Gastrocnemius medialis (tissue), 4 donors: ENCODE results near the gene ACKR2. TPM values are rescaled to one million over a fixed set of nuclear protein-coding genes. Genes with fewer than 3 reads are reported as not detected.
A peak's percentile ranks its signal among the peaks of the same experiment; 100 is the strongest.

Experiments used
- ATAC-seq, 2 donors: fragments of 150-250 bp; one replicate each; pipeline ENCODE4 v1.9.1; 2016
- DNase-seq, 2 donors: peaks; one replicate each; pipeline ENCODE4 v3.0.0-alpha.2; 2019
- H3K27ac ChIP-seq, 4 donors: fragments of 200-600 bp; sonication (generic); 1 replicate in 1 of 4; 2 replicates in 3 of 4; pipeline ENCODE4 v1.5.1; 2016 to 2018; ENCODE audit warnings: mild to moderate bottlenecking in 2 of 4, moderate library complexity in 1 of 4
- H3K27me3 ChIP-seq, 3 donors: fragments of 200-600 bp; sonication (generic) in 2 of 3; 1 replicate in 1 of 3; 2 replicates in 2 of 3; pipeline versions ENCODE4 v1.5.1 to v1.6.0; 2016 to 2019; ENCODE audit warnings: mild to moderate bottlenecking in 1 of 3, moderate library complexity in 1 of 3
- H3K36me3 ChIP-seq, 2 donors: fragments of 200-600 bp; sonication (generic) in 1 of 2; one replicate each; pipeline ENCODE4 v1.5.1; 2017 to 2018
- H3K4me1 ChIP-seq, 2 donors: fragments of 200-600 bp; sonication (generic) in 1 of 2; one replicate each; pipeline ENCODE4 v1.5.1; 2016 to 2017; ENCODE audit warnings: mild to moderate bottlenecking in 2 of 2
- H3K4me3 ChIP-seq, 4 donors: fragments of 200-600 bp; sonication (generic) in 3 of 4; 1 replicate in 1 of 4; 2 replicates in 3 of 4; pipeline ENCODE4 v1.5.1; 2016 to 2019; ENCODE audit warnings: mild to moderate bottlenecking in 2 of 4
- H3K9me3 ChIP-seq, 3 donors: fragments of 200-600 bp; sonication (generic) in 2 of 3; 1 replicate in 1 of 3; 2 replicates in 2 of 3; pipeline ENCODE4 v1.5.1; 2016 to 2019
- POLR2A ChIP-seq, 2 donors: fragments of 450-650 bp; IDR thresholded peaks; one replicate each; pipeline ENCODE4 v1.6.1; 2017; ENCODE audit warnings: antibody characterized with exemption in 2 of 2, mild to moderate bottlenecking in 2 of 2, moderate library complexity in 2 of 2
- in situ Hi-C, 4 donors: fragments of 200-750 bp; cut with MboI; loops; one replicate each; pipeline versions ENCODE4 v1.15.0 to v1.8.0; 2017; ENCODE audit warnings: low sequenced_read_pairs in 4 of 4
- intact Hi-C: fragments of 100-400 bp; cut with DNase I; formaldehyde crosslinking; loops from one replicate; pipeline ENCODE4 v1.15.1; 2023; ENCODE audit warnings: low total_unique reads
- total RNA-seq, 4 donors: library from RNA; depleted of rRNA; stranded (reverse); fragments of >200 nt; gene quantifications; one replicate each; pipeline versions ENCODE4 v1.1.0 to v1.2.3, GENCODE V29; 2016
- TF ChIP-seq, protein P1 (sequence below), 5 experiments: fragments of 450-650 bp in 3 of 5; fragments of 200-600 bp in 2 of 5; sonication (generic) in 2 of 5; IDR thresholded peaks in 4 of 5; conservative IDR thresholded peaks in 1 of 5; 1 replicate in 4 of 5; 2 replicates in 1 of 5; pipeline ENCODE4 v1.5.1; 2016 to 2019; ENCODE audit warnings: antibody characterized with exemption in 5 of 5, mild to moderate bottlenecking in 3 of 5, moderate library complexity in 3 of 5

ACKR2 gene
- total RNA-seq, 4 donors from 2014 or later = 0.23 to 1.1 (median 0.51) TPM; not detected in 1

- ATAC-seq (no peak), DNase-seq (no peak)
- peaks cover 0 to 11% of the 10 kb centered on the region in 2 donors for H3K4me1 ChIP-seq
Measured at GRCh38 chr3:42764561-42765295, 44.5 kb upstream of the ACKR2 start.

DNA sequence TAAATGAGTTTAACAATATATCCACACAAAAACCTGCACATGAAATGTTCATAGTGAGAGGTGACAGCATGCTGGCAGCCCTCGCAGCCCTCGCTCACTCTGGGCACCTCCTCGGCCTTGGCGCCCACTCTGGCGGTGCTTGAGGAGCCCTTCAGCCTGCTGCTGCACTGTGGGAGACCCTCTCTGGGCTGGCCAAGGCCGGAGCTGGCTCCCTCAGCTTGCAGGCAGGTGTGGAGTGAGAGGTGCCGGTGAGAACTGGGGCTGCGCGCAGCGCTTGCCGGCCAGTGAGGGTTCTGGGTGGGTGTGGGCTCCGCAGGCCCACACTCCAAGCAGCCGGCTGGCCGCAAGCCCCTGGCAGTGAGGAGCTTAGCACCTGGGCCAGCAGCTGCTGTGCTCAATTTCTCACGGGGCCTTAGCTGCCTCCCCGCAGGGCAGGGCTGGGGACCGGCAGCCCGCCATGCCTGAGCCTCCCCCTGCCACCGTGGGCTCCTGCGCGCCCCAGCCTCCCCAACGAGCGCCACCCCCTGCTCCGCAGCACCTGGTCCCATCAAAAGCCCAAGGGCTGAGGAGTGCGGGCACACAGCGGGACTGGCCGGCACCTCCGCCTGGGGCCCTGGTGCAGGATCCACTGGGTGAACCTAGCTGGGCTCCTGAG lies 39.6 kb upstream of the ACKR2 start:
- Histone ChIP-seq H3K9me3 (no peaks in the 10 kb centered on the region), H3K27ac (no peak overlapping the region), H3K36me3 (no peaks in the 10 kb centered on the region), H3K4me1 (peaks cover 5% of the 10 kb centered on the region in 2 donors), H3K27me3 (no peaks in the 10 kb centered on the region), H3K4me3 (no peak overlapping the region)
- in situ Hi-C loops (no loop called here), intact Hi-C loops (no loop called here)
- TF ChIP-seq, protein P1, sequence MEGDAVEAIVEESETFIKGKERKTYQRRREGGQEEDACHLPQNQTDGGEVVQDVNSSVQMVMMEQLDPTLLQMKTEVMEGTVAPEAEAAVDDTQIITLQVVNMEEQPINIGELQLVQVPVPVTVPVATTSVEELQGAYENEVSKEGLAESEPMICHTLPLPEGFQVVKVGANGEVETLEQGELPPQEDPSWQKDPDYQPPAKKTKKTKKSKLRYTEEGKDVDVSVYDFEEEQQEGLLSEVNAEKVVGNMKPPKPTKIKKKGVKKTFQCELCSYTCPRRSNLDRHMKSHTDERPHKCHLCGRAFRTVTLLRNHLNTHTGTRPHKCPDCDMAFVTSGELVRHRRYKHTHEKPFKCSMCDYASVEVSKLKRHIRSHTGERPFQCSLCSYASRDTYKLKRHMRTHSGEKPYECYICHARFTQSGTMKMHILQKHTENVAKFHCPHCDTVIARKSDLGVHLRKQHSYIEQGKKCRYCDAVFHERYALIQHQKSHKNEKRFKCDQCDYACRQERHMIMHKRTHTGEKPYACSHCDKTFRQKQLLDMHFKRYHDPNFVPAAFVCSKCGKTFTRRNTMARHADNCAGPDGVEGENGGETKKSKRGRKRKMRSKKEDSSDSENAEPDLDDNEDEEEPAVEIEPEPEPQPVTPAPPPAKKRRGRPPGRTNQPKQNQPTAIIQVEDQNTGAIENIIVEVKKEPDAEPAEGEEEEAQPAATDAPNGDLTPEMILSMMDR (IDR thresholded peaks at IDR 0.05 in 4 of 5, conservative IDR thresholded peaks at IDR 0.05 in 1 of 5) = no peak
- no peak for TF ChIP-seq POLR2A (IDR thresholded peaks at IDR 0.05)
- ATAC-seq (no peak), DNase-seq (no peak)

More at GRCh38 chr3:42764561-42765295, 44.5 kb upstream of the ACKR2 start:
- H3K36me3 ChIP-seq = no peaks in the 10 kb centered on the region
- H3K27ac ChIP-seq = no peak overlapping the region
- no peak for TF ChIP-seq POLR2A (IDR thresholded peaks at IDR 0.05)
- in situ Hi-C loops = no loop called here
- no peaks in the 10 kb centered on the region for H3K9me3 ChIP-seq
- H3K4me3 ChIP-seq = no peak overlapping the region
- intact Hi-C loops = no loop called here
- H3K27me3 ChIP-seq = no peaks in the 10 kb centered on the region

DNA sequence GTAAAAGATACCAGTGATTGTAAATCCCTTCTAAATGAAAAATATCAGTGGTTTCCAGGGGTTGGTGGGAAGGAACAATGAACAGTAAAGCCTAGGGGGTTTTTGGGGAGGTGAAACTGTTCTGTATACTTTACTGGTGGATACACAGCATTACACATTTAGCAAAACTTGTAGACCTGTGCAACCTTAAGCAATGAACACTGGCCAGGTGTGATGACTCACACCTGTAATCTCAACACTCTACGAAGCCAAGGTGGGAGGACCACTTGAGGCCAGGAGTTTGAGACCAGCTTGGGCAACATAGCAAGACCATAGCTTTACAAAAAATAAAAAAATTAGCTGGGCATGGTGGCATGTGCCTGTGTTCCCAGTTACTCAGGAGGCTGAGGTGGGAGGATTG lies 38.0 kb upstream of the ACKR2 start:
- Histone ChIP-seq H3K4me1 (peaks cover 5% of the 10 kb centered on the region in 2 donors), H3K36me3 (no peaks in the 10 kb centered on the region), H3K4me3 (no peak overlapping the region), H3K27me3 (no peaks in the 10 kb centered on the region), H3K27ac (no peak overlapping the region), H3K9me3 (no peaks in the 10 kb centered on the region)
- in situ Hi-C loops (no loop called here), intact Hi-C loops (no loop called here)
- ATAC-seq (no peak), DNase-seq (no peak)
- TF ChIP-seq, protein P1 (IDR thresholded peaks at IDR 0.05 in 4 of 5, conservative IDR thresholded peaks at IDR 0.05 in 1 of 5) = no peak
- TF ChIP-seq POLR2A (IDR thresholded peaks at IDR 0.05) = no peak

DNA sequence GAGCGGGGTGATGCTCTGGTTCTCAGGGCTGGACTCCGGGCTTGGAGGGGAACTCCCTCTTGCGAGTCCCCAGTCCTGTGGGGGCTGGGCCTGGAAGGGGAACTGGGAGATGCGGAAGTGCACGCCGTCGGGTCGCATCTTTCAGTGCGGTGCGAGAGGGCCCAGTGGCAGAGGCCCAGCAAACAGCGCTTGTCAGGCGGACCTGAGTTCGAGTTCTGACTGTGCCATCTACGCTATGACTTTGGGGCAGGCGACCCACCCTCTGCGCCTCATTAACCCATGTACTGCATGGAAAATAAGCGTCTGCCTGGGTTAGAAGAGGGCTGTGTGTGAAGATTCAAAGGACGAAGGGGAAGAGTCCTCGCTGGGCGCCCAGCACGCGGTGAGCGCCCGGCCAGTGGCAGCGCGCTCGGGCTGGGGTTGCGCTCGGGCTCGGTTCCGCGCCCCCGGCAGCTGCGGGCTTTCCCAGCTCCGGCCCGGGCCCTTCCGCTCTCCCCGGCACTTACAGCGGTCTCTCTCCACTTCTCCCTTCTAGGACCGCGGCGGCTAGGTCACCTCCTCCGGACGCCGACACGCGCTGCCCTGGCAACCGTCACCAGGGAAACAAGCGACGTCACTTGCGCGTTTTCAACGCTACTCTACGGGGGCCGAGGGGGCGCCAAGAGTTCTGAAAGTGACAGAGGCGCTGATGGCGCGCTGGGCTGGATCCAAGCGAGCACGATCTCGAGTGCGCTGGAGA lies 36.4 kb upstream of the ACKR2 start, which contains the start of gene CCDC13:
TSS of gene CCDC13 (minus strand) at position 584 of the 739 bp plus-strand sequence. CDS start 14,908 bp downstream, outside the sequence.
- Histone ChIP-seq H3K36me3 (no peaks in the 10 kb centered on the region), H3K4me1 (peaks cover 5% of the 10 kb centered on the region in 2 donors), H3K27ac (peak within 1 kb of the TSS; percentile 27 to 69 (median 30)), H3K4me3 (peak within 1 kb of the TSS; percentile 53 to 73 (median 58)), H3K9me3 (no peaks in the 10 kb centered on the region), H3K27me3 (no peaks in the 10 kb centered on the region)
- intact Hi-C loops (no loop called here), in situ Hi-C loops (no loop called here)
- TF ChIP-seq, protein P1 (IDR thresholded peaks at IDR 0.05 in 4 of 5, conservative IDR thresholded peaks at IDR 0.05 in 1 of 5) = no peak
- peak in 1 of 2 donors; percentile 32 for TF ChIP-seq POLR2A (IDR thresholded peaks at IDR 0.05)
- ATAC-seq = peak; percentile 89 to 91
- peak; percentile 88 to 89 for DNase-seq

DNA sequence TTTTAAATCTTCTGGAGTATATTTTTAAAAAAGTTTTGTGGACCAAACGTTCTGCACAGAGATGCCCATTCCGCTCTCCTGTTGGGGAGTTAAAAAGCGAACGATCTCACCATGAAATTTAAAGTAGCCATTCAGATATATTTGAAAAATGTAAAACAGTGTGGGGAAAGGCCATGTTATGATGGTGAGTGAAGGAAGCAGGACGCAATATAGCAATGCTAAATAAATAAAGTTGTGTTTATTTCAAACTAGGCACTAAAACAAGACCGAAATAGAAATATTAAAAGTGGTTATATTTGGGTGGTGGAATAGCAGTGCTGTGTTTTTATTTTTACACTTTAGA lies 35.9 kb upstream of the ACKR2 start:
- ATAC-seq = no peak
- DNase-seq = no peak
- H3K4me1 ChIP-seq = peaks cover 5 to 9% of the 10 kb centered on the region in 2 donors
- intact Hi-C loops = no loop called here
- H3K4me3 ChIP-seq = peak overlapping the region; percentile 53 to 73 (median 58)
- in situ Hi-C loops = no loop called here
- peak in 1 of 2 donors; percentile 15 for TF ChIP-seq POLR2A (IDR thresholded peaks at IDR 0.05)
- TF ChIP-seq, protein P1 (IDR thresholded peaks at IDR 0.05 in 4 of 5, conservative IDR thresholded peaks at IDR 0.05 in 1 of 5) = no peak
- H3K36me3 ChIP-seq = no peaks in the 10 kb centered on the region
- peak overlapping the region; percentile 27 to 69 (median 30) for H3K27ac ChIP-seq
- H3K27me3 ChIP-seq = no peaks in the 10 kb centered on the region
- H3K9me3 ChIP-seq = no peaks in the 10 kb centered on the region
